Glomerular endothelial cell (primary cell): ENCODE results near the gene EIF2AK2. TPM values are rescaled to one million over a fixed set of nuclear protein-coding genes. Genes with fewer than 3 reads are reported as not detected.

Source experiments
- DNase-seq: peaks from one replicate; pipeline ENCODE4 v3.0.0-alpha.2; 2011; ENCODE audit warnings: low read depth, low spot score; ENCODE audit errors: extremely low read depth
- total RNA-seq: library from RNA; depleted of rRNA; stranded (reverse); fragments of >200 nt; gene quantifications from 2 replicates; pipeline ENCODE4 v1.2.3, GENCODE V29; 2015

EIF2AK2 gene
- total RNA-seq, 1 donor from 2014 or later: 53.9 TPM

DNA sequence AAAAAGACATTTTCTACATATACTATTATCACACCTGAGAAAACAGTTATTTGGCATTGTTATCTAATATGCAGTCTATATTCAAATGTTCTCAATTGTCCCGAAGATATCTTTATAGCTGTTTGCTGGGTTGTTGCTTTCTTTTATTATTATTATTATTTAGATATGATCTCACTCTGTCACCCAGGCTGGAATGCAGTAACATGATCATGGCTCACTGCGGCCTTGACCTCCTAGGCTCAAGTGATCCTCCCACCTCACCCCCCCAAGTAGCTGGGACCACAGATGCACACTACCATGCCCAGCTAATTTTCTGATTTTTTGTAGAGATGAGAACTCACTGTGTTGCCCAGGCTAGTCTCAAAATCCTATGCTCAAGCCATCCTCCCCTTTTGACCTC, 52.6 kb downstream of the EIF2AK2 start:
- no peak for DNase-seq

DNA sequence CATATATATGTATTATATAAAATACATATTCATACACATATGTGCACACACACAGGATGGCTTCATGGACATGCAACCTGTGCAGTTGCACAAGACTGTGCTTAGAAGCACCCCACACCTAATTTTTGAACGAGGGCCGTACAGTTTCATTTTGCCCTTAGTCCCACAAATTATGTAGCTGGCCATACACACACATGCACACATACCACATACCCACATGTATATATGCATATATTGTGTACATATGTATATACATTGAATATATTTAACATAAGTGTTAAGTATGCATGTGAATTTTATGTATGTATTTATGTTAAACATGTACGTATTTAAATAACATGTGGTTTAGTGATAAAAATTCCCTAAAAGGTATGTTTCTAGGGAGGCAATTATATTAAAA, 54.2 kb downstream of the EIF2AK2 start:
- DNase-seq: no peak

DNA sequence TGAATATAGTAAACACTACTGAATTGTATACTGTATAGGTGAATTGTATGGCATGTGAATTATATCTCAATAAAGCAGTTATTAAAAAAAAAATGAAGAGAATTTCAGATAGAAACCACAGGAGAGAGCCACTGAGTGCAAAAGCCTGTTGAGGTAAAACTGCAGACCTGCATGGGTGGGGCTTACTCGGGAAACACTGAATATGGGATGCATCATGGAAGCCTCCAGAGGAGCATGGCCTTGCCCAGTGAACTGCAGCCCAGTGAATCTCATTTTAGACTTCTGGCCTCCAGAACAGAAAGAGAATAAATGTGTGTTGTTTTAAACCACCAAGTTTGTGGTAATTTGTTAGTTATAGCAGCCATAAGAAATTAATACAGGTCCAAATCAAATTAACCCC, 56.7 kb downstream of the EIF2AK2 start:
- no peak for DNase-seq

DNA sequence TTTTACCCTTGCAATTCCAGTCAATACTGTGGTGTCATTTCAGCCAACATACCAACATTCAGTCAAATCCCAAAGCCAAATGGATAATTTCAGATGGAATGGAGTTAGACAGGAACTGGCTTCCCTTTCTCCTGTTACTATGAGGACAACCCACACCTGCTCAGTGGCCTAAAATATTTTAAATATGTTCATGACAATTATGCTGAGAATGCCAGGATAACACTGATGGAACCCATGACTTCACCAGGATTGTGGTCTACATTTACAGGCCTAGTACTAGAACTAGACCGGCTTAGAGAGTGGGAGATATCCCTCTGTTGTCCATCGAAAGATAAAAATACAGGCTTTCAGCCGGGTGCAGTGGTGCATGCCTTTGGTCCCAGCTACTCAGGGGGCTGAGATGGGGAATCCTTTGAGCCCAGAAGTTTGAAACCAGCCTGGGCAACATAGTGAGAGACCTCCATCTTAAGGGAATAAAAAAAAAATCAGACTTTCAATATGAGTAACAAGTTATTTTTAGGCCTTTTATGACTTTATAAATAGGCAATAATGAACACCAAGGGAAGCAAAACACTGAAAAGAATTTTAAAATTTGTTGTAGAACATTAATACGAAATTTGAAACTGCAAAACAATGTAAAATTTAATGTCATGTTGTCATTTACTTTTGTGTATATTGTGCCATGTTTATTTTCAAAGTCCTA, 58.2 kb downstream of the EIF2AK2 start:
- DNase-seq: no peak

DNA sequence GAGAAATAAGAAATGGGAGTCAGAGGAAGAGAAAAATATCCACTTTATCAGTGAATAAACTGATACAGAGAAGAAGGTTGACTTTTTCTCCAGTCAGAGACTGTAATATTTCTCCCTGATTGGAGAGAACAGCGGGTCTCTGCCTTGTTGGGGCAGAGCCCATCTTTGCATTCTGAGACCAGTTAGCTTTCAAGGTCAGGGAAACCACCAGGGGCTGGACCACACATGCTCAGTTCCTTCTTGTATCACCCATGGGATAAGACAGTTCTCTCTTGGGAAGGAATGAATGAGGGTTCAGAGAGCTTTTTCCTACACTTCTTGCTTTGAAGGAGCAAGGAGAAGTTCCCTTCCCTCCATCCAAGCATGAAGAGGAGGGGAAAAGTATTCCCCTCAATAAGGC, 60.2 kb downstream of the EIF2AK2 start:
- no peak for DNase-seq

DNA sequence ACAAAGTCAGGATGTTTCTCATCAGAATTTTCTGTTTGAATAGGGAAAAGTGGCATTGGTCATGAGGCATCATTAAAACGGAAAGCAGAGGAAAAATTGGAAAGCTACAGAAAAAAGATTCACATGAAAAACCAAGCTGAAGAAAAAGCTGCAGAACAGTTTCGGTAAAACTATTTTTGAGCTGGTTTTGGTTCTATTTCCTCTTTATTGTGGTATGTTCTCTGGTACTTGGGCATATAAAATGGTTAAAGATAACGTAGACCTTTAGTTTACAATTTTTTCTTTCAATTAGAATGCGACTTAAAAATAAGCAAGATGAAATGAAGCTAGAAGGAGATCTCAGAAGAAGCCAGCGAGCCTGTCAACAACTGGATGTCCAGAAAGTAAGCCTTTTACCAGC, 64.9 kb downstream of the EIF2AK2 start:
- no peak for DNase-seq

DNA sequence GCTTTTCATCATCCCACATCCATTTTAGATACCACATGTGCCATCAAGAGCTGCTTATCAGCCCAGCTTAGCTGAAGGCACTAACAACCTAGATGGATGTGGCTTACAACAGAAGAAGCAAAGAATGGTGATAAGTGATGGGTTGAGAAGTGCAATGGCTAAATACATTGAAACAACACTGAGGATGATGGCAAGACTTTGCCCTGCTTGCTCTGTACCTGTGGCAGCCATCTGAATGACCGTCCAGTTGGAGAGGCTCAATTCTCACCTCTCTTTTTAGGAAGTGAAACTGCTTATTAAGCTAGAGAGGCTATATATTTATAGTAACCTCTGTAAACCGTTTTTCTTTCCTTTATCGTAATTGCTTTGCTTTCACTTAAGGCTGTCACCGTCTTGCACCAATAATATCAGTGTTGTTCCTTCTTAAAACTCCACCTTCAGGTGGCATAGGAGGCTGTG, 66.7 kb downstream of the EIF2AK2 start:
- DNase-seq: no peak

DNA sequence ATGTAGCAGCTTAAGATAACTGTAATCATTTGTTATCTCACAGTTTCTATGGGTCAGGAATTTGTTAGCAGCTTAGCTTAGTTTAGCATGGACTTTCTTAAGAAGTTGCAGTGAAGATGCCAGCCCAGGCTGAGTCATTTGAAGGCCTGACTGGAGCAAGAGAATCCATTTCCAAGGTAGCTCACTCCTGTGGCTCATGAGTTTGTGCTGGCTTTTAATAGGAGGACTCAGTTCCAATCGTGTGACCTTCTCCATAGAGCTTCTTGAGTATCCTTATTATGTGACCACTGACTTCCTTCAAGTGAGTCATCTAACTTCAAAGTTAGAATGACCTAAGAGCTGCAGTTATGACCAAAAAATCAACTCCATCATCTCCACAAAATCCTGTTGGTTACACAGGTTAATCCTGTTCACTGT, 71.0 kb downstream of the EIF2AK2 start:
- DNase-seq: no peak

DNA sequence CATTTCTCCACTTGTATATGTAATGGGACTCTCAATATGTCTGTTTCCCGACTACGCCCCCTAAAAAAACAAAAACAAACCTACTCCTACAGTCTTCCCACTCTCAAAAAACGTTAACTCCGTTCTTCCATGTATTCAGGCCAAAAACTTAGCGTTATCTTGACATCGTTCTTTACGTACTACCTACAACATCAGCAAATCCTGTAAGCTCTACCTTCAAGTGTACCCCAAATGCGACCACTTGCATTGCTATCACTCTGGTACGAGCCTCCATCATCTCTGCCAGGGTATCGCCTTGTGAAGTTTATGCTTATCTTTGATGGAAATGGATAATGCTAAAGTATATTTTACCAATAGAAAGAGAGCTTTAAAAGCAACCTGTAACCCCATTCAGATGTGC, 72.0 kb downstream of the EIF2AK2 start:
- no peak for DNase-seq

DNA sequence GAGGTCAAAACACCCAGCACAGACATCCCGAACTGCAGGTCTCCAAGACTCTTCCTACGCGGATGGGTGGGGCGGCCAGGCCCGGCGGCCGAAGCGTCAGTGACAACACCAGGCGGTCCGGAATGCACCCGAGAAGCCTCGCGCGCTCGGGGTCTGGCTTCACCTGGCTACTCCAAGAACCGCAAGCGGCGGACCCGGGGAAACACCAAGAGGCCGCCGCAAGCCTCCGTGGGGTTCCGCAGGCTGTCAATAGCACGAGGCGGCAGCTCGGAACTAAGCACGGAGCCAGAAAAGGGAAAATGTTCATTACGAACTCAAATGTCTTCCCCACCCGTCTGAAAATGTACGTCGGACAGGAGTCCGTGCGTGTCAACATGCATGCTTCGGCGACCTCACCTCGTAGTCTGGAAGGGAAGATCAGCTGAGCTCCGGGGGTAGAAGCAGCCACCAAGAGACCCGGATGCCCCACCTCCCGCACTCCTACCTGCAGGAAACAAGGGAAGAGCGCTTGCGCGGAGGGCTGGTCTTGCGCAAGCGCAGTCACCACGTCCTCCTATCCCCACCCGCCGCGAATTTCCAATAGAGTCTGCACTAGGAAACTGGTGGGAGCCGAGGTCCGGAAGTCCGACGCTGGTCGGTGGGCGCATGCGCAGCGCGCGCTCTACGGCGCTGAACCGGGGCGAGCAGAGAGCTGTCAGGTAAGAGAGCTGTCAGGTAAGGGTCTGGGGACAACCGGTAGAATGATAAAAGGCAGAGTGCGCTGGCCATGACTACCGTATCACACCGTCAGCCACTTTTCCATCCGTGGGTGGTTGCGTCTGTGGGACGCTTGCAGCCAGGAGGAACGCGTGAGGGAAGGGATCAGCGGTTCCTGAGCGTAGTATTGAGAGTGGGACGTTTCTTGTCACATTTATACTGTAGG, 72.6 kb downstream of the EIF2AK2 start, which contains the start of the genes GPATCH11 and HEATR5B:
TSS of gene GPATCH11 (plus strand) at position 646 of the 922 bp plus-strand sequence. CDS start 3,864 bp downstream, outside the sequence.
TSS of gene HEATR5B (minus strand) at position 500 of the 922 bp plus-strand sequence. CDS start 958 bp downstream, outside the sequence.
- DNase-seq: peak; percentile 70

DNA sequence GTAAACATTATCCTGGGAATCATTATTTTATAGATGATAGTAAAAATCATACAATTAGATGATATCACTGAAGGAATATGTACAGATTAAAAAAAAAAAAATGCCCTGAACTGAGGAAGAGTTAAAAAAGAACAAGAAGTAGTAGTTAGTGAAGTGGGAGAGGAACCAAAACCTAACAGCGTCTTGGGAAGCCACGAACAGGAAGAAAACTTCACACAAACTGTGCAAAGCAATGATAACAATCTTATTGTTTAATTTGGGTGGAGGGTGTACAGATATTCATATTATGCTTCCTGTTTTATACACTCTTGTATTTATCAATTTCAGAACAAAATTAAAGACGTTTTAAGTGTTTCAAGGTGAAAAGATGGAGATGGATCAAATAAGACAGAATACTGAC, 76.1 kb downstream of the EIF2AK2 start:
- no peak for DNase-seq

DNA sequence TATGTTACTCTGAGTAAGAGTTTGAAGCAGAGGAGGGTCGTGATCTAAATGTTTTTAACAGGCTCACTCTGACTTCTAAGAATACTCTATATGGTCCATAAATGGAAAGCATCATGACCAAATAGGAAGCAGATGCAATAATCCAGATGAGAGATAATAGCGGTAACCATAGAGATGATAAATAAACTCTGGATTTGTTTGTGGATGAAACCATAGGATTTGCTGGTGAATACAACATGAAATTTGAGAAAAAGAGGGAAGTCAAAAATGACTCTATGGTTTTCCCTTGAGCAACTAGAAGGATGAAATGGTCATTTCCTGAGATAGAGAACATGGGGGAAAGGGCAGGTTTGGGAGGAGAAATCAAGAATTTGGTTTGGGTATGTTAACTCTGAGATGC, 76.5 kb downstream of the EIF2AK2 start:
- DNase-seq: no peak

DNA sequence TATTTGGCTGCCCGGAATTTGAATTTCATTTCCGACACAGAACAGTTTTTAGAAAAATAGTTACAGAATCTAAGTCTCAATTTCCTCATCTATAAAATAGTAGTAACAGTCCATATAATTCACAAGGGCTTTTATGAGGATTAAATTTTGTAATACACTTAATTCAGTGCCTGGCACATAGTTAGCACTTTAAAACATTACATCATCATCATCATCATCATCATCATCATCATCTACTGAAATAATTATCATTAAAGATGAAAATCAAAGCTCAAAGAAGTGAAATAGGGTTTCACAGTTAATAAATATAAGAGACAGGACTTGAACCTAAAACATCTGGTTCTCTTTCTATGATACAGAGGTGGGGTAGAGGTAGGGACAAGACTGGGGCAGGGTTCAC, 85.8 kb downstream of the EIF2AK2 start:
- no peak for DNase-seq

DNA sequence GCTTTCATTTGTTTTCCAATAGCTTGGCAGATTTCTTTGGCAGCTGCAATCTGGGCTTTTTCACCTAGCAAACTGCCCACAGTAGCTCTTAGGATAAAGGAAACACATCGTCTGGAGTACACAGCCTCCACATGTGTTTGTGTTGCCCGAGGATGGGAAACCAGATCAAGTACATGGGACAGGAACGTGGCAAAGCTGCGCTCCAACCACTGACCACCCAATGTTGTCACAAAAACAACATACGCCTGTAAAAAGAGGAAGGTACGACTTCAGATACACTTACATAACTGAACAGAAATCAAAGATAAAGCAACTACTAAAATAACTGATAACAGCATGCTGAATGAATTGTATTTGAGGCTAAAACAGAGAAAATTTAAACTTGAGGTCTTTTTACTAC, 88.1 kb downstream of the EIF2AK2 start:
- no peak for DNase-seq

DNA sequence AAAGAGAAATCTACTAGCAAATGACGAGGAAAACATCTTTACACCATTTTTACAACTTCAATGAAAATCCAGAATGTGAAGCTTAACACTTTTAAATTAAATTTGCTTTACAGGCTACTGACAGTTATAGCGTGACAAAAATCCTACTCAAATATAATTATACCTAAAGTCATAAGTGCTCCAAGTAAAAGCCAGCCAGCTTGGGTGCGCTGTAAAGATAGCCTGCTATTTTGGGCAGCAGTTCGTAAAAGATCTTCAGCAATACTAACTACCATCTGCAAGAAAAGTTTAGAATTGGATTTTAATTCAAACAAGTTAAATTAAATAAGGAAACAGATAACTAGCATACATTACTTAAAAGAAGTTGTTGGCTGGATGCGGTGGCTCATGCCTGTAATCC, 95.0 kb downstream of the EIF2AK2 start:
- DNase-seq: no peak

DNA sequence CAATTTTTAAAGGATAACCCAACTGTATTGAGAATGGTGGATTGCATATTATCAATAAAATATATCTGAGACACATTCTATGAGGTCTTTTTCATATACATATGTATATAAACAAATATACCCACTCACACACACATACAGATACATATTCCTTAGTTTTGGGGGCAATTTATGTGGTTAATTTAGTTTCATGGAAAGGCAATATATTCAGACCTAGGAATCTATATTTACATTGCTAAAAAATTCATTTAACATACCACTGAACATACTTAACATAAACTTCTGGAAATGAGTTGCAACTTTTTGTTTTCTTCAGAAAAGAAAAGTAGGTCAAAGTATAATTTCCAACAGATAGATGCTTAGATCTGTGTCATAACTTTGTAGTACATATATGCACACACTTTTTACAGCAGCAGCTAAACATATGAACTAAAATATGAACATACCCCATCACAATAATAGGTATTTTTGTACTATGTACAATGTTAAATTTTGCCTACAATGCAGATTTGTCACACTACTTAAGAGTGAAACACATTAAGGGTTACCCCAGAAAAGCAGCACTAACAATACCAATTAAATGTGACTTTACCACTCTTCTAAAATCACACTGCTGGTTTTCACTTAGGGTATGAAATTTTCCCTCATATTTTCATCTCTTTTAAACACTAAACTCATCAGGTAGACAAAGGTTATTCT, 95.6 kb downstream of the EIF2AK2 start:
- no peak for DNase-seq

DNA sequence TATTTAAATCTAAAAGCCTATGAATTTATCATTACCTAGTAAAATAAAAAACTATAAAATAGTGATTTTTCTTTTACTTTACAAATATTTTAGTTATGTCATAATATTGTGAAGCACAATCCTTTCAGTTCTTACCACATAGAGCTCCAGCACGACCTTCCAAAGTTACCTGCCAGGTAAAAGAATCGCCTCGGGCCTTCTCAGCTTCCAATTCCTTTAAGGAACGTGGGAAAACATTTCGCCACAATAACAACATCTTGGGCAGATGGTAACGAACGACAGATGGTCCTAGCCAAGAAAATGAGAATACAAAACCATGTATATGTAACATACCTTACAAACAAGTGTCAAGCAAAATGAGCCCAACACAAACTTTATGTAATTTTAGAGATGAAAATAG, 96.3 kb downstream of the EIF2AK2 start:
- no peak for DNase-seq

DNA sequence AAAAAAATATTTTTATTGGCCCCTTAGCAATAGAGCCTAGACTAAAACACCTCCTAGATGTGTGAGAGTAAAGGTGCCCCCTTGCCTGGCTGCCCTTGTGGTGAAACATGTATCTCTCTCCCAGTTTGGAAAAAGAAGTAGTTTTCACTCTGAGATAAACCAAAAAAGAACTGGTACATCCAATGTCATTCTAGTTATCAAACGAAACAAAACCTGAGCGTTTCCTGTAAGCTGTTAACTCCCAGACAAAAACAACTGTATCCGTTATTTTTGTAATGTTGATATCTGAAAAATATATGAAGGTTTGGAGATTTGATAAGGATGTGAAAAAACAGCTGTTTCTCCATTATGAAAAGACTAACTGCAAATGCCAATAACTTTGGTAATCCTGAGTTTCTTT, 96.9 kb downstream of the EIF2AK2 start:
- DNase-seq: no peak

DNA sequence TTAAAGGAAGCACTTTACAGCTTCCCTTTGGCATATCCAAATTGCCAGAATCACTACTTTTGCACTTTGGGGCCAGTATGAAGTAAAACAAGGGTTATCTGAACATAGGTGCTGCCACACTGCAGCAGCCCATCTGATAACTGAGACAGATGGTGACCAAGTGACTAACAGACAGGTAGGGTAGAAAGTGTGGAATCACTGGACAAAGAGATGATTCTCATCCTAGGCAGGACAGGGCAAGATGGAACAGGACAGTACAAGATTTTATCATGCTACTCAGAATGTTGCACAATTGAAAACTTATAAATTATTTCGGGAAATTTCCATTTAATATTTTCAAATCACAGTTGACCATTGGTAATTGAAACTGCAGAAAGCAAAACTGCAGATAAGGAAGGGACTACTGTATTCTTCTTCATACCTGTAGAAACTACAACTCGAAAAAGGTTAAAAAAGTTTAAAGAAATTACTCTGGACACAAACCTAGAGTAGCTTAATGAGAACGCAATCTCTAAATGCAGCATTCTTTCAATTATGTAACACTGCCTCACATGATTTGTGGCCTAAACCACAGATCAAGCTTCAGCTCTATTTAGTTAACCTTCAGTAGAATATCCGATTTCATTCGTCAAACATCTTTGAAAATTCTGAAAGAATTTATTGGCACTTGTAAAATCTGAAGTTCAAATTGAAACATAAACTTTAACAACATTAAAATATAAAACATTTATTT, 104.0 kb downstream of the EIF2AK2 start:
- no peak for DNase-seq
